DMS114 treated with DMSO at 0.1 percent for 48 hours (cell line): Measurements from ENCODE around the gene KIF1B.
A peak's percentile ranks its signal among the peaks of the same experiment; 100 is the strongest.

Source experiments
- DNase-seq: peaks from one replicate; lab custom pipeline; 2025; ENCODE audit not compliant: unreplicated experiment; lab: John Stamatoyannopoulos, UW

KIF1B gene

DNA sequence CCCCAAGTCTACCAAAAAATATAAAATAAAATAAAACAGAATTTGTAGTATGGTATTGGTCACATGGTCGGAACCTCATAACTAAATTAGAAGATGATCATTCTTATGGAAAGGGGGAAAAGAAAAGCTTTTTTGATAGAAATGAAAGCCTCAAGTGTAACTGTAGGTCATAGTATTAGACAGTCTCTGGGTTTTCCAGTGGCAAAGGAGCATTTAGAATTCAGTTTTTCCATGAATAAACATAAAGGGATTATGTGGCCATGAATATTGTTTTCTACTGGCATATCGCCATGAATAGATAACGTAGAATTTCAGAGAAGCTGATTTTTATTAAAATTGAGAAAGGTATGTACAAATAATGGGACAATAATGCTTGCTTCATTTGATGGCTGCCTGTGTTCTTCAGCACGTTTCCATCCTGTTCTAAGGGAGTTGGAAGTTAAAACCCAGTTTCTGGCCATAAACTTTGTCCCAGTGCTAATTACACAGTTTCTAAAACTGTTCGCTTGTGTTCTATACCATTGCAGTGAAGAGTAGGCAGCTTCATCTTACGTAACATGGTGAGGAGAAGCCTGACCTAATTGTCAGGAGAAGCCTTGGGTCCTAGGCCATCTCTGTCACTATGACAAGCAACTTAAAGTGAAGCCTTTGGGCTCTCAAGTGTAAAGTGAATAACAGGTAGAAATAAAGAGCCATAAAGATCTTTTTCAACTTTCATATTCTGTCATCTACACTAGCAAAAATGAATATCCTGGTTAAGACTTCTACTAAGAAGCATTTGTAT, 118.0 kb downstream of the KIF1B start:
- no peak for DNase-seq

DNA sequence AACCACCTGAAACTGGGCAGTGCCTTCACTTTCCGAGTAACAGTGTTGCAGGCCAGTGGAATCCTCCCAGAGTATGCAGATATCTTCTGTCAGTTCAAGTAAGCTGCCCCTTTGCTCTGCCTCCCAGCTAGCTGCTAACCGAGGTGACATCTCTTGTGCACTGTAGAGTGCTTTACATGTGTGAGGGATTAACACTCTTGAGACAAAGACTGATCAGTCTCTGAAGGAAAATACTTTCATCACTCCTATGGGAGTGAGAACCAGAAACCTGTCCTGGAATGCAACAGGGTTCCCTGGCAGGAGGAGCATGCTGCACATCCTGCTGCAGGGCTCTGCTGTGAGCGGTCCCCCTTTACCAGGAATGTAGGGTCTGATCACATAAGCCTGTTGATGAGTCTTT, 127.1 kb downstream of the KIF1B start:
- DNase-seq: no peak

DNA sequence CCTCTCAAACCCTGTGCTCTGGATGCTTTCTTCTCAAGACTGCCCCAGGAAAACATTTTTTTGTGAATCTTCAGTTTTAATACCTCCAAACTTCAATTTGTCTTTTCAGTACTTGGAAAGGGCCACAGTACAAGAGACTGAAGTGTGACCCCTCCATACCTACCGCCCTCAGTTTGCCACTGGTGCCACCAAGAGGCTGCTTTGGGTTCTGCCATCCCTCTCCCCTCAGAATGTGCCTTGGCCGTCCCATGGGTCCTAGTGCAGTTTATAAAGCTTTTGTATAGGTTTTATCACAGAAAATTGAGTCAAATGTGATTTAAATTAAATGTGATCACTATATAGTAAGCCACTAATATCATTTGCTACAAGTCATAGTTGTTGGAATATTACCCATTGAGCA, 127.7 kb downstream of the KIF1B start:
- DNase-seq: peak; percentile 15

DNA sequence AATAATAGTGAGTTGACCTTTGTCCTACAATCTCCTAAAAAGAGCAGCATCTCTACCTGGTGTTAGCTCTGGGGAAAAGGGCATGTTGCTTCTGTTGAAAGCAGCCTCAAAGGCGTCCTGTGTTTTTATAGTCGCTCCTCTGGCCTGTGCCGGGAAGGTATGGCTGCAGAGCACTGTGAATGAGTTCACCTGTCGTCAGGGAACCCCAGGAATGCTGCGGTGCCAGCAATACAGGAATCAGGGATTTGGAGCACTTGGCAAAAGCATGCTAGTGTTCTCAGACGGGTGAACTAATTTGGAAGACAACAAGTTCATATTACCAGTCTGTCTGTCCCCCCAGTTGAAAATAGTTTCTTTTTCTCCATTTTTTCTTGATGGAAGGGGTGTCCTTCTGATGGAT, 128.2 kb downstream of the KIF1B start:
- DNase-seq: no peak

GRCh38 chr1:10339036-10339567, 128.7 kb downstream of the KIF1B start:
- no peak for DNase-seq

- no peak for DNase-seq
Observed at GRCh38 chr1:10339815-10340214, 129.4 kb downstream of the KIF1B start.

DNA sequence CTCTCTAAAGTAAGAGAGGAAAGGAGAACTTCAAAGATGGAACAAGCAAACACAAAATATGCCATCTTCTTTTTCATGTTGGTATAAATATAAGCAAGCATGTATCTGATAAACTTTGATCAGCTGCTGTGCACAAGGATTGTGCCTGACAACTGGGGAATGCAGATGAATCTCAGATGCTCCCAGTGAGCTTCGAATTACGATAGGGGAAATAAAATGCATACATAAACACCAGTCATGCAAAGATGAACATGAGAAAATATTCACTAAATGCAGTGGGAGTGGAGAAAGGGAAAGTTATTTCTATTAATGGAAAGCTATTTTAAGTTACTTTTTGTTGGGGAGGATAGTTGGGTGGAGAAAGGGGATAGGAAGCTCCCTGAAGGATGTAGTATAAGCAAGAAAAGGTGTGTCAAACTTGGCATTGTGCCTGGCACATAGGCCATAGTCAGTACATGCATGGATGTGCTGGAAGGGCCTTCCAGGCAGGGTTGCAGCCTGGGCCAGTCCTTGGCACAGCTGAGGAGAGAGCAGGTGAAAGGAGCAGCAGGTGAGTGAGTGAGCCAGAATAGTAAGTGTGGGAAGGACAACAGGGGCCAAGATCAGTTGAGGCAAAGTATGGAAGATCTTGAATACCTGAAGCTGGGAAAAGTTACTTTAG, 130.7 kb downstream of the KIF1B start:
- DNase-seq: no peak

GRCh38 chr1:10347109-10347508, 136.7 kb downstream of the KIF1B start:
- no peak for DNase-seq

- DNase-seq: no peak
Observed at GRCh38 chr1:10353282-10353681, 142.9 kb downstream of the KIF1B start.

GRCh38 chr1:10353693-10354092, 143.3 kb downstream of the KIF1B start:
- no peak for DNase-seq

DNA sequence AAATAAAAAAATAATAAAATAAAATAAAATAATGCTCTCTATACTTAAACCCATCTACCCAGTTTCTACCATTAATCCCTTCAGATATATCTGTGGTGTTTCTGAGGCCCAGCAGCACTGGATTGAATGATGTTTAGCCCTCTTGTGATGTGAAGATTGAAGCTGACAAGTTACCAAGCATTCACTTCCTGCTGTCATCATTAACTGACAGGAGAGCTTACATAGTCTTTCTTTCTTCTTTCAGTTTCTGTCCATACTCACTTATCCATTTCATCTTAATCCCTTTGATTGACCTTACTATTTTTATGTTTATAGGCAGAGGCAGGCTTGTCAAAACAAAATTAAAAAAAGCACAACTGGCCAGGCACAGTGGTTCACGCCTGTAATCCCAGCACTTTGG, 149.7 kb downstream of the KIF1B start:
- DNase-seq: no peak

DNA sequence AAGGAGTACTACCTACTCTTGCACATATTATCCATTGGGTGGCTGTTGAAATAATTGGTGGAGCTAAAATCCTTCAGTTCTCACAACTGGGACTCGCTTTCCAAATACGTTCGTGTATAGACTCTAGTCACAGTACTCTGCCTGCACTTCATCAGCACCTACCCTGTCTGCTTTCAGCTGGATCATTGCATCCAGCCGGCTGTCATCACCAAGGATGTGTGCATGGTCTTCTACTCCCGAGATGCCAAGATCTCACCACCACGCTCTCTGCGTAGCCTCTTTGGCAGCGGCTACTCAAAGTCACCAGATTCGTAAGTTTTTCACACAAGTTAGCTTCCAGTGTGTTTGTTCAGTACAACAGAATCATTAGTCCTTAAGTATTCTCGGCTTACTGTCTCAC, 151.1 kb downstream of the KIF1B start:
- no peak for DNase-seq

- DNase-seq: no peak
Observed at GRCh38 chr1:10368194-10368593, 157.8 kb downstream of the KIF1B start.

- DNase-seq: no peak
Observed at GRCh38 chr1:10374442-10374860, 164.1 kb downstream of the KIF1B start.

- peak; percentile 26 for DNase-seq
Observed at GRCh38 chr1:10377365-10378029, 167.1 kb downstream of the KIF1B start.

DNA sequence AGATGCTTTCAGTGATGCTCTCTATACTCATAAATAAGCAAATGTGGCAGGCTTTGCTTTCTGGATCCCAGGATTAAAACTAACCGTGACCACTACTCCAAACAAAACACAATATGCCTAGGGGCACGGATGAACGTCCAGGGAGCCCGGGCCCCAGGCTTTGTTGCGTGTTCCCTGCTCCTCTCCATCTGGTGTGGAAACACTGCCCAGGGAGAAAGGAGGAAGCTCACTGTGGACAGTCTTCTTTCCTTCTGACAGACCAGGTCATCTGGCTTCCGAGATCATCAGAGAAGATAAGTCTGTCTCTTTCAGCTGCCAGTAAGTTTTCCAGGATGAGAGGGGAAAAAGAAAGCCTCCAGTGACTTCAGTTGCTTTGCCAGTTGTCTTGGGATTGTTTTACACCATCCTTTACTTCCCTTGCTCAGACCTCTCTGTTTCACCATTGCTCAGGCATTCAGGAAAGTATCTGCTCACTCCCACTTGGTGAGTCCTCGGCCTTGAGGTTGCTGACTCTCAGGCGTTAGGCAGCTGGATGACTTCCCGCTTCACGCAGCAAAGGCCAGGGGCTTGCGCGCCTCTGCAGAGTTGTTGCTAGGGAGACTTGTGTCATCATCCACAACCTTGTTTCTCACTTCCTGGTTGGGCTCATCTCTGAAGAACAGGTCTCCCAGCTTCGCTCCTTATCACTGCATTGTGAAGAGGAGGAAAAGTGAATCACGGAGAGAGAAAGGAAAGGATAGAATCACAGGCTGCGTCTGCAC, 167.9 kb downstream of the KIF1B start:
- DNase-seq: no peak

DNA sequence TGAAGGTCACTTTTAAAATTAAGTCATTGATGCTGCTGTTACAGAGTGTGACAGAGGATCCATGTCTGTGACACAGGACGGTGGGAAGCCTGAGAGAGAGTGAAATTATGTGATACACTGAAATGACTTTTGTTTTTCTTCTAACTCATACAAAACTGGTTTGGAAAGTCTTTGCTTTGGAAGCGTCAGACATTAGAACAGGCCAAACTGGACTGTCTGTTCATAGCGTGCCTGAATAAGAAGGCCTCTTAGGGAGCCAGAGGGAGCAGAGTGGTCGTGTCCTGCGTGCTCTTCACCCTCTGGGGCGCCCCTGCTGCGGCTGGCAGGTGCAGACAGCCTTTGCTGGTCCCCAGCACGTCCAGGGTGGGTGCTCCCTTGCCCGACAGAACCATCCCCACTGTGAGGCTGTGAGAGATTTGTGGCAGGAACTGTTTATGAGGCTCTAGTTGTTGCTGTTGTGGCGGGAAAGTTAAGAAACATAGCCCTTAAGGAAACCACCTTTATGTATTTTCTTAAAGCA, 168.8 kb downstream of the KIF1B start:
- no peak for DNase-seq

GRCh38 chr1:10379676-10380075, 169.3 kb downstream of the KIF1B start:
- DNase-seq: no peak

GRCh38 chr1:10380594-10381275, 170.4 kb downstream of the KIF1B start:
- no peak for DNase-seq

DNA sequence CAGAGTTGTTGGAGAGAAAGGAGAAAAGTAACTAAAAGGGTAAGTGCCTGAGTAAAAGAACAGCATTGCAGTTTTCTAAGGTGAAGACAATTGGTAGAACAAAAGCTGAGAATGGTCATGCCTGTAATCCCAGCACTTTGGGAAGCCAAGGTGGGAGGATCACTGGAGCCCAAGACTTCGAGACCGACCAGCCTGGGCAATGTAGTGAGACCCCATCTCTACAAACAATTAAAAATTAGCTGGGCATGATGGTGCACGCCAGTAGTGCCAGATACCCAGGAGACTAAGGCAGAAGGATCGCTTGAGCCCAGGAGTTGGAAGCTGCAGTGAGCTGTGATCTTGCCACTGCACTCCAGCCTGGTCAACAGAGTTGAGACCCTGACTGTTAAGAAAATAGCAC, 173.3 kb downstream of the KIF1B start:
- no peak for DNase-seq
